ENCODE measurements around the gene PDZD2. TPM values are rescaled to one million over a fixed set of nuclear protein-coding genes. Genes with fewer than 3 reads are reported as not detected.

Gene PDZD2
- total and polyA plus RNA-seq, 7 donors: 1.2 to 11.7 (median 7.1) TPM

GRCh38 chr5:32051796-32052195 lies 412.9 kb downstream of the PDZD2 start:
- no peak overlapping the region for H3K4me3 ChIP-seq
- 87 to 91% methylated on average over 5 of the region's 5 CpGs for WGBS, 2 donors
- no peaks in the 10 kb centered on the region for H3K27me3 ChIP-seq
- intact Hi-C loops (cut with DNase I): no loop called here
- H3K27ac ChIP-seq: no peak overlapping the region
- H3K9me3 ChIP-seq: no peaks in the 10 kb centered on the region
- TF ChIP-seq CTCF (IDR thresholded peaks at IDR 0.05): no peak
- no peak for TF ChIP-seq POLR2A (IDR thresholded peaks at IDR 0.05)
- TF ChIP-seq POLR2AphosphoS5 (IDR thresholded peaks at IDR 0.05): no peak
- TF ChIP-seq EP300 (IDR thresholded peaks at IDR 0.05): no peak
- no peaks in the 10 kb centered on the region for H3K36me3 ChIP-seq
- DNase-seq: no peak
- peaks cover 0 to 5% (median 0%) of the 10 kb centered on the region in 4 donors for H3K4me1 ChIP-seq

GRCh38 chr5:32055891-32056866 lies 417.2 kb downstream of the PDZD2 start:
- intact Hi-C loops (cut with DNase I): no loop called here

GRCh38 chr5:32057187-32058096 lies 418.5 kb downstream of the PDZD2 start:
- no peak overlapping the region for H3K27ac ChIP-seq
- WGBS, 2 donors: 90 to 92% methylated on average over 12 of the region's 12 CpGs

More at GRCh38 chr5:32055891-32056866, 417.2 kb downstream of the PDZD2 start:
- WGBS, 2 donors: 83 to 84% methylated on average over 15 of the region's 15 CpGs
- no peak for TF ChIP-seq POLR2AphosphoS5 (IDR thresholded peaks at IDR 0.05)
- no peak for TF ChIP-seq EP300 (IDR thresholded peaks at IDR 0.05)
- TF ChIP-seq POLR2A (IDR thresholded peaks at IDR 0.05): no peak
- TF ChIP-seq CTCF (IDR thresholded peaks at IDR 0.05): no peak
- Histone ChIP-seq H3K27ac (no peak overlapping the region), H3K4me1 (peaks cover 0 to 5% (median 0%) of the 10 kb centered on the region in 4 donors), H3K36me3 (no peaks in the 10 kb centered on the region), H3K27me3 (no peaks in the 10 kb centered on the region), H3K4me3 (no peak overlapping the region), H3K9me3 (no peaks in the 10 kb centered on the region)
- no peak for DNase-seq

GRCh38 chr5:32058101-32058500 lies 419.2 kb downstream of the PDZD2 start:
- 83 to 93% methylated on average over 4 of the region's 4 CpGs for WGBS, 2 donors
- Histone ChIP-seq H3K27ac (no peak overlapping the region), H3K4me3 (no peak overlapping the region), H3K27me3 (no peaks in the 10 kb centered on the region), H3K9me3 (no peaks in the 10 kb centered on the region), H3K4me1 (peaks cover 0 to 5% (median 0%) of the 10 kb centered on the region in 4 donors), H3K36me3 (no peaks in the 10 kb centered on the region)
- TF ChIP-seq CTCF (IDR thresholded peaks at IDR 0.05): no peak
- no peak for TF ChIP-seq POLR2A (IDR thresholded peaks at IDR 0.05)
- no peak for TF ChIP-seq EP300 (IDR thresholded peaks at IDR 0.05)
- no peak for TF ChIP-seq POLR2AphosphoS5 (IDR thresholded peaks at IDR 0.05)
- intact Hi-C loops (cut with DNase I): no loop called here
- no peak for DNase-seq

More at GRCh38 chr5:32057187-32058096, 418.5 kb downstream of the PDZD2 start:
- H3K9me3 ChIP-seq: no peaks in the 10 kb centered on the region
- TF ChIP-seq CTCF (IDR thresholded peaks at IDR 0.05) (peak in 1 of 4 experiments; percentile 14), POLR2A (IDR thresholded peaks at IDR 0.05) (no peak)
- no peak overlapping the region for H3K4me3 ChIP-seq
- no peak for DNase-seq
- peaks cover 0 to 5% (median 0%) of the 10 kb centered on the region in 4 donors for H3K4me1 ChIP-seq
- H3K27me3 ChIP-seq: no peaks in the 10 kb centered on the region
- intact Hi-C loops (cut with DNase I): no loop called here
- no peaks in the 10 kb centered on the region for H3K36me3 ChIP-seq

All from sigmoid colon (tissue), 7 donors.